B cell (primary cell): ENCODE results near the gene SART1.
A peak's percentile ranks its signal among the peaks of the same experiment; 100 is the strongest.

ENCODE experiments used
- CTCF ChIP-seq: fragments of 200-600 bp; IDR thresholded peaks from one replicate; pipeline ENCODE4 v1.8.0; 2022; ENCODE audit warnings: antibody characterized with exemption, mild to moderate bottlenecking
- EZH2 ChIP-seq: IDR thresholded peaks from 2 replicates; pipeline ENCODE4 v1.6.1; 2012; ENCODE audit warnings: borderline replicate concordance, low read depth, mild to moderate bottlenecking, moderate library complexity, low read length; ENCODE audit not compliant: insufficient read depth, poor library complexity, severe bottlenecking

DNA sequence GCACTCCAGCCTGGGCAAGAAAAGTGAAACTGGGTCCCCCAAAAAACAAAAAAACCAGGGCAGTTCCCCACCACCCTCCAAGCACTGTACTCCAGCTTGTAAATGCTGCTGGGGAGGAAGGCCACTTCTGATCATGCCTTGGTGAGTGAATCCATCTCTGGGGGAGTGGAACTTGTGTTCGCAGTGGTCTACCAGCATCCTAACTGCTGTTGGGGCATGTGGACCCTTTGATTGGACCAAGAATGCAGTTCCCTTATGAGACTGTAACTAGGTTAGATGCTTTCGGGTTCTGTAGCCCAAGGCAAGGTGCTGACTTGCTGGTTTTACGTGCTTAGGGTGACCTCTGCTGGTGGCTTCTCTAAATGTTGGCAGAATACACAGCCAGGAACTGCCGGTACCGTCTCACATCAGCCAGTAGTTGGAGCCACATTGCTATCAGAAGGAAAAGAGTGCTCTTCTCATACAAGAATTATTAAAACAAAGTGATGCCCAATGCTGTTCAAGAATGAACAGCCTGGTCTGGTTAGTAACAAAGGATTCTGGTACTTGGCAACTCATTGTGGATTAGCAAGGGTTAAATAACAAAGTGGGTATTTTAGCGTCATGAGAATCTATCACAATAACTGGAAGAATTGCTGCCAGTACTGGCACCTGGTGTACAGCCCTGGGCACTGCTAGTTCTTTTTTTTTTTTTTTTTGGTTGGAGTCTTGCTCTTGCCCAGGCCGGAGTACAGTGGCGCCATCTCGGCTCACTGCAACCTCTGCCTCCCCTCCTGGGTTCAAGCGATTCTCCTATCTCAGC is 27.5 kb downstream of the SART1 start:
- TF ChIP-seq CTCF = peak; percentile 99
- no peak for TF ChIP-seq EZH2
